Right cardiac atrium (tissue), 5 donors: ENCODE data around the gene UBE2Q2. TPM values are rescaled to one million over a fixed set of nuclear protein-coding genes. Genes with fewer than 3 reads are reported as not detected.

Experiments used
- ATAC-seq, 2 donors: fragments of 200-7000 bp; cut with Tn5 transposase; one replicate each; pipeline versions ENCODE4 v1.8.0 to v1.9.1; 2020; ENCODE audit warnings: moderate library complexity in 2 of 2, mild to moderate bottlenecking in 1 of 2
- DNase-seq, 3 donors: peaks; one replicate each; pipeline ENCODE4 v3.0.0-alpha.2; 2020
- H3K27ac ChIP-seq: one replicate; pipeline ENCODE4 v1.5.1; 2013; ENCODE audit warnings: mild to moderate bottlenecking, low read length, control low read depth, moderate library complexity
- H3K27me3 ChIP-seq: one replicate; pipeline ENCODE4 v1.6.1; 2013; ENCODE audit not compliant: control insufficient read depth, insufficient read depth
- H3K4me1 ChIP-seq: one replicate; pipeline ENCODE4 v1.6.1; 2013; ENCODE audit warnings: low read length; ENCODE audit not compliant: control insufficient read depth, insufficient read depth
- H3K4me3 ChIP-seq: one replicate; pipeline ENCODE4 v1.5.1; 2013; ENCODE audit warnings: low read length, control low read depth
- H3K9me3 ChIP-seq: one replicate; pipeline ENCODE4 v1.6.1; 2013; ENCODE audit warnings: low read length; ENCODE audit not compliant: control insufficient read depth
- WGBS: extraction: QIAGEN DNeasy Blood & Tissue Kit; methylation state at CpG from one replicate; pipeline ENCODE4 v1.1.7; 2013; 5-methylcytosine and 5-hydroxymethylcytosine counted together
- intact Hi-C, 4 donors: fragments of 100-400 bp; cut with DNase I; formaldehyde crosslinking; loops; one replicate each; pipeline versions ENCODE4 v1.11.0 to v1.14.0; 2022 to 2023
- polyA plus RNA-seq: library from polyadenylated mRNA; stranded (reverse); fragments of 200-250 nt; gene quantifications from one replicate; pipeline ENCODE4 v1.2.3, GENCODE V29; 2013
- total RNA-seq, 4 donors: library from RNA; stranded (reverse); fragmentation: NEBNext Ultra II Directional; extraction: Animal tissue kit (Norgen Biotek cat#: 25700); gene quantifications; one replicate each; pipeline ENCODE4 v1.2.1, GENCODE V29; 2021
- donor health status: healthy with polysubstance abuse.
- donor health status: DM: no; HTN: yes; CAD: no.
- donor health status: DM: no; HTN: no; CAD: no.
- donor health status: DM: no; HTN: yes; CAD: no; lungs with severe emphysema.
- donor health status: DM: yes; HTN: yes; CAD: no.

The UBE2Q2 gene
- total and polyA plus RNA-seq, 5 donors: 18.2 to 32.6 (median 26.9) TPM

DNA sequence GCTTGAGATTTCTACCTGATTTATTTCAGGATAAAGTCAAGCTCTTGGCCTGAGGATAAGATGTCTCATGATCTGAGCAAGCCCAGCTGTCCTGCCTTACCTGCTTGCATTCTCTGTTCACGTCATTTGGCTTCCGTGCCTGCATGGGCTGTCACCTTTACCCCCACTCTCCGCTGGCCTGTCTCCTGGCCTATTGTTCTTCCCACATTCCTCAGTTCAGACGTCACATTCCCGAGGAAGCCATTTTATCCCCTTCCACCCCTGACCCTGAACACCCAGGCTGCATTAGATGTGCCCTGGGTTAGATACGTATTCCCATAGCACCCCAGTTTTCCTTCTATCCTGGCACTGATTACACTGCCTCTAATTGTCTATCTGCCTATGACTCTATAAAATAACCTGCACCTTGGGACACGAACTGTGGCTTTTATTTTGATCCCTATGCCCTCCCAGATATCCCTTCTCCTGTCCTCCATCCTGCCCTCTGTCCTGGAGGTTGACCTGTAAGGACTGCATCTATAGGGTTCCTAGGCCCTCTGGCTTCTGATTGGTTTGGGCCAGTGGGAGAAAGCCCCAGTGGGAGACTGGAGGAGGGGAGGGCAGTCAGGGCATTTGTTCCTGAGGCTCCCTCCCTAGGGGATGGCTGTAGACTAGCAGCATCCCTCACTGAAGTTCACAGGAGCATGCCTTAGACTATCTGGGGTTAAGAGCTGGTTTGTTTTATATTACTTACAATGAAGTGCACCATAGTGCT, 19.2 kb upstream of the UBE2Q2 start:
- ATAC-seq (peak in 1 of 2 donors; percentile 13), DNase-seq (no peak)
- intact Hi-C loops: no loop called here
- Histone ChIP-seq H3K27ac (no peak overlapping the region), H3K27me3 (no peaks in the 10 kb centered on the region), H3K4me1 (peaks cover 3% of the 10 kb centered on the region), H3K9me3 (no peaks in the 10 kb centered on the region), H3K4me3 (no peak overlapping the region)
- WGBS: 57% methylated on average over 7 of the region's 7 CpGs

DNA sequence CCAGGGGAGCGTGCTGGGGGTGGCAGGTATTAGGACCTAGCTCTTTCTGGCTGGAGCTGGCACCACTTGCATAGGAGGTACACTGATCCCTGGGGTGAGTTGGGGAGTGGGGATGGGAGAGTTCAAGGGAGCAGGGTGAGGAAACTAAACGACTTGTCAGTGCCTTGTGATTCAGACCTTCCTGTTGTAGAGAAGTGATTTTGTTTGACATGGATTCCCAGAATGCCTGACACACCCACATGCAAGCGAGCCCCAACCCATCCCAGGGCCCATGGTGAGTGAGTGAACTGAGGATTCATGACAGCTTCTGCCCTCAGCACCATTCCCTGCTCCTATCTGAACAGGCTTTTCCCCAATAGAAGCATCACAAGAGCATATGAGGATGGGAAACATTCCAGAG, 15.6 kb upstream of the UBE2Q2 start:
- WGBS: 61% methylated on average over 3 of the region's 3 CpGs
- intact Hi-C loops: no loop called here
- Histone ChIP-seq H3K4me1 (peaks cover 3% of the 10 kb centered on the region), H3K27me3 (no peaks in the 10 kb centered on the region), H3K9me3 (no peaks in the 10 kb centered on the region), H3K4me3 (no peak overlapping the region), H3K27ac (no peak overlapping the region)
- DNase-seq: no peak
- no peak for ATAC-seq

DNA sequence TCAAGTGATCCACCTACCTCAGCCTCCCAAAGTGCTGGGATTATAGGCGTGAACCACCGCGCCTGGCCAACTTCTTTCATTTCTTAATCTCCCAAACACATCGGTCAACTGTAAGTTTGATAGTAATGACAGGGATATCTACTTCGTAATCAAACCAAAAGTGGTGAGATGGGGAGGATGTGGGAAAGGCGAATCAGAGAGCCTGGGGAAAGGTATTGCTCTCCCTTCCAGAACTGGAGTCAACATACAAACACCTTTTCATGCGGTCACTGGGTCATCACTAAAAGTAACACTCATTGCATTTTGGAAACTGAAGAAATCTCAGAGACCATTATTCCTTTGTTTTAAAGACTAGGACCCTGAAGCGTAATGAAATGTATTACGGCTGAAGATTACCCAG, 14.8 kb upstream of the UBE2Q2 start:
- no peaks in the 10 kb centered on the region for H3K27me3 ChIP-seq
- ATAC-seq: no peak
- 89% methylated on average over 9 of the region's 9 CpGs for WGBS
- DNase-seq: no peak
- H3K9me3 ChIP-seq: no peaks in the 10 kb centered on the region
- H3K4me1 ChIP-seq: peaks cover 3% of the 10 kb centered on the region
- H3K27ac ChIP-seq: no peak overlapping the region
- intact Hi-C loops: no loop called here
- H3K4me3 ChIP-seq: no peak overlapping the region

DNA sequence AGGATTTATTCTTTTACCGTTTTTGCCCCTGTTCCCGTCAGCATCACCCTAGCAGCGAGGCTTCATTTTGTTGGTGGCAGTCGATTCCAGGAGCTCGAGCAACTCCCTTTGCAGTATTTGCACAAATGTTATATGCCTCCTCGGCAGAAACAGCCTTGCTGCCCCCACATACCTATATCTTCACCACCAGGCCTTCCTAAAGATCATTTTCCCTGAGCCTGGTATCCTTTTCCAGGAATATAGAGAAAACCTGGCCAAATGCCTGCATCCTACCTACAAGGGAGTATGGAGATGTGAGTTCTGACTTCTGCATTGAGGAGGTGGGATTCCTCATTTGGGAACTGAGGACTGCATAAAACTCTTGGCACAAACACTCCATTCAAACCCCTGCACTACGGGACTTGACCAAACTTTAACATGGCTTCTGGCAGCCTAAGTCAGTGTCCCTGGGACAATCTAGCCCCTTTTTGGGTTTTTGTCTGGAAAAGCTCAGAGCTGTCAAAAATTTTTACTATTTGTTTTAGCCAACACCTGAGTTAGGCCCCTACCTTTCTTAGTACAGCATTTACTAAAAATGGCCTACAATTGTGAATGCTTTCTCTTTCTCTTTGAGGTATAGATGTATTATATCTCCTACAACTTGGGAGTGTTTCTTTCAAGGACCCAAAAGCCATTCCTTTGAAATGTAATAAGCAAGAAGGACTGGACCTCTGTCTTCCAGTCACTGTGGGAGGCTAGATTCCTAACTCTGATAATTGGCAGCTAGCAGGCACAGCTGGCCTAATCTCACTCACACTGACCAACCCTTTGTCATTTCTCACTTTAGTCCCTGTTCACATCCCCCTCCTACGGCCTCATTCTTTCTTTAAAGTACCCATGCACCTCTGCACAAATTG, 12.1 kb upstream of the UBE2Q2 start:
- Histone ChIP-seq H3K27me3 (no peaks in the 10 kb centered on the region), H3K4me3 (no peak overlapping the region), H3K27ac (no peak overlapping the region), H3K9me3 (no peaks in the 10 kb centered on the region), H3K4me1 (no peaks in the 10 kb centered on the region)
- no peak for DNase-seq
- no peak for ATAC-seq
- WGBS: 85% methylated on average over 8 of the region's 8 CpGs
- intact Hi-C loops: no loop called here

- WGBS: 68% methylated on average over 1 of the region's 1 CpG
- no peaks in the 10 kb centered on the region for H3K27me3 ChIP-seq
- ATAC-seq (no peak), DNase-seq (no peak)
- no peaks in the 10 kb centered on the region for H3K9me3 ChIP-seq
- H3K4me1 ChIP-seq: no peaks in the 10 kb centered on the region
- intact Hi-C loops: no loop called here
- H3K27ac ChIP-seq: no peak overlapping the region
- H3K4me3 ChIP-seq: no peak overlapping the region
Observed at GRCh38 chr15:75831806-75832102, 11.5 kb upstream of the UBE2Q2 start.

DNA sequence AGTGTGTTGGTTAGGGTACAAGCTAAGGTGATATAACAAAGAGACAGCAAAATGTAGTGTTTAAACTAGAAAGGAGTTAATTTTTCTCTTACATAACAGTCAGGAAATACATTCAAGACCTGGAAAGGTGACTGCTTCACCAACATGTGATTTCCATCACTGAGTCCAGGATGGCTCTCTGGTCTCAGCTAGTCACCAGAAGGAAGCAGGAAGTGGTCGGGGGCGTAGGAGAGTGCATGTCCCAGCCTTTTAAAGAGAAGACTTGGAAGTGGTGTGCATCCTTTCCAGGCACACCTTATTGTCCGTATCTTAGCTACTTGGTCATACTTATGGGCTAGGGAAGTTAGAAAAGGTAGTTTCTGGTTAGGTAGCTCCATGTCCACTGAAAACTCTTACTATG, 11.1 kb upstream of the UBE2Q2 start:
- no peak for DNase-seq
- Histone ChIP-seq H3K27ac (no peak overlapping the region), H3K27me3 (no peaks in the 10 kb centered on the region), H3K9me3 (no peaks in the 10 kb centered on the region), H3K4me1 (no peaks in the 10 kb centered on the region), H3K4me3 (no peak overlapping the region)
- no peak for ATAC-seq
- WGBS: 78% methylated on average over 3 of the region's 3 CpGs
- intact Hi-C loops: no loop called here

- WGBS: 97% methylated on average over 2 of the region's 2 CpGs
Observed at GRCh38 chr15:75834021-75834420, 9.2 kb upstream of the UBE2Q2 start.

DNA sequence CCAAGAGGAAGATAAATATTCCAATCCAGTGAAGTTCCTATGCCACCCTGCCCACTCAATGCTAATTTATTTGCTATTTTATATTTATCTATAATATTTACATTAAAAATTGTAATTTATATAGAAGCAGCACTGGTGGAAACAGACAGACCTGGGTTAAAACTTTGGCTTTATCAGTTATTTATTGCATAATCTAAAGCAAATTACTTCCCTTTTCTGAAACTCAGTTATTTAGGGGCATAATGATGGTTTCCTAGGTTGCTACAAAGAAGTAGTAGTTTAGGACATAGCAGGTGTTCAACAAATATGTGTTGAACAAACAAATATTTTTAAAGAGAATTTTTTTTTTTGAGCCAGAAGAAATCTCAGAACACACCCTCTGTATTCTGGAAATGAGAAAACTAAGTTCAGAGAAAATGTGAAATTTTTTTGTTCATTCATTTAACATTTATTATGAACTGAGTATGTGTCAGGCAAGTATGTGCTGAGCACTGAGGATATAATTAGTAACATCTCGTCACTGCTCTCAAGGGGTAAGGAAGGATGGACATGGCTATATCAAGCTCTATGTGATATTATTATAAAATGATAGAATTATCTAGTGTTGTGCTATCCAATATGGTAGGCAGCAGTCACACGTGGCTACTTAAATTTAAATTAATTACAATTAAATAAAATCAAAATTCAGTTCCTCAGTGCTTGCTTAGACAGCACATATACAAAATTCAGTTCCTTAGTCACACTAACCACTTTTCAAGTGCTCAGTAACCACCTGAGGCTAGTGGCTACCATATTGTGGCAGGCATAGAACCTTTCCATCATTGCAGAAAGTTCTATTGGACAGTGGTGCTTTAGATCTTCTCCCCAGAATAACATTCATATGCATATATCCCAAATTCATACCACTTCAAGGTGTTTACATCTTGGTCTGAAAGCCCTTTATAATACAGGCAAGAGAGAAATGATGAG, 7.0 kb upstream of the UBE2Q2 start:
- intact Hi-C loops: no loop called here
- Histone ChIP-seq H3K27me3 (no peaks in the 10 kb centered on the region), H3K27ac (no peak overlapping the region), H3K4me1 (no peaks in the 10 kb centered on the region), H3K9me3 (no peaks in the 10 kb centered on the region), H3K4me3 (no peak overlapping the region)
- DNase-seq: no peak
- 35% methylated on average over 2 of the region's 2 CpGs for WGBS
- no peak for ATAC-seq

More at GRCh38 chr15:75834021-75834420, 9.2 kb upstream of the UBE2Q2 start:
- intact Hi-C loops: no loop called here
- Histone ChIP-seq H3K4me3 (no peak overlapping the region), H3K9me3 (no peaks in the 10 kb centered on the region), H3K4me1 (no peaks in the 10 kb centered on the region), H3K27ac (no peak overlapping the region), H3K27me3 (no peaks in the 10 kb centered on the region)
- ATAC-seq: no peak
- DNase-seq: no peak

DNA sequence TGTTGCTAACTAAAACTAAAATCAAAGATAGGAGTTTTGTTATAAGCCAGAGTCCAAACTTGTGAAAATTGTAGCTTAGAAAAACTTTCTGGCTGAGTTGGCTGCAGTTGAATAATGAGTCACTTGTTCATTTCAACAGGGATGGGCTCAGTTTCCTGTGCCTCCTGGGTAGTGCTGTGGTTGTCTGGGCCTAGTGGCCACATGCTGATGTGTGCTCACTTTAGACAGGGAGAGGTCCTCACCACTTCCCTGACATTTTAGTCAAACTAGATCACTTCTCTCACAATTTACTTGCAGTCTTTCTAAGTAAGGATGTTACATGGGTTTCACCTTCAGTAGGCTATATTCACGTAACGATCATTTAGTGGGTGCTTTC, 6.3 kb upstream of the UBE2Q2 start:
- H3K27me3 ChIP-seq: no peaks in the 10 kb centered on the region
- no peak overlapping the region for H3K27ac ChIP-seq
- 87% methylated on average over 2 of the region's 2 CpGs for WGBS
- no peak overlapping the region for H3K4me3 ChIP-seq
- peak; percentile 49 to 74 for ATAC-seq
- peak in 1 of 3 donors; percentile 39 for DNase-seq
- no peaks in the 10 kb centered on the region for H3K4me1 ChIP-seq
- no peaks in the 10 kb centered on the region for H3K9me3 ChIP-seq
- intact Hi-C loops: no loop called here

GRCh38 chr15:75840659-75841058, 2.6 kb upstream of the UBE2Q2 start:
- Histone ChIP-seq H3K4me1 (peaks cover 3% of the 10 kb centered on the region), H3K9me3 (no peaks in the 10 kb centered on the region), H3K27ac (no peak overlapping the region), H3K27me3 (no peaks in the 10 kb centered on the region), H3K4me3 (no peak overlapping the region)
- peak in 2 of 3 donors; percentile 26 to 59 for DNase-seq
- peak; percentile 27 to 37 for ATAC-seq
- intact Hi-C loops: loop anchor here in 1 of 4 donors (10.0 kb wide), 1 partner anchor 64 kb away; the partner anchor contains the start of gene FBXO22
